C4-2B (cell line): ENCODE results near the gene ACCS.

Experiments
- H3K27ac ChIP-seq: fragments of 450-650 bp; 2 replicates; pipeline ENCODE4 v1.5.1; 2017
- ZFX ChIP-seq: fragments of 450-650 bp; IDR thresholded peaks from 2 replicates; pipeline ENCODE4 v1.6.1; 2017
- TF ChIP-seq, protein P1 (sequence below): fragments of 450-650 bp; conservative IDR thresholded peaks from 2 replicates; pipeline ENCODE4 v1.5.1; 2017; ENCODE audit warnings: mild to moderate bottlenecking

Gene ACCS, protein sequence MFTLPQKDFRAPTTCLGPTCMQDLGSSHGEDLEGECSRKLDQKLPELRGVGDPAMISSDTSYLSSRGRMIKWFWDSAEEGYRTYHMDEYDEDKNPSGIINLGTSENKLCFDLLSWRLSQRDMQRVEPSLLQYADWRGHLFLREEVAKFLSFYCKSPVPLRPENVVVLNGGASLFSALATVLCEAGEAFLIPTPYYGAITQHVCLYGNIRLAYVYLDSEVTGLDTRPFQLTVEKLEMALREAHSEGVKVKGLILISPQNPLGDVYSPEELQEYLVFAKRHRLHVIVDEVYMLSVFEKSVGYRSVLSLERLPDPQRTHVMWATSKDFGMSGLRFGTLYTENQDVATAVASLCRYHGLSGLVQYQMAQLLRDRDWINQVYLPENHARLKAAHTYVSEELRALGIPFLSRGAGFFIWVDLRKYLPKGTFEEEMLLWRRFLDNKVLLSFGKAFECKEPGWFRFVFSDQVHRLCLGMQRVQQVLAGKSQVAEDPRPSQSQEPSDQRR

DNA sequence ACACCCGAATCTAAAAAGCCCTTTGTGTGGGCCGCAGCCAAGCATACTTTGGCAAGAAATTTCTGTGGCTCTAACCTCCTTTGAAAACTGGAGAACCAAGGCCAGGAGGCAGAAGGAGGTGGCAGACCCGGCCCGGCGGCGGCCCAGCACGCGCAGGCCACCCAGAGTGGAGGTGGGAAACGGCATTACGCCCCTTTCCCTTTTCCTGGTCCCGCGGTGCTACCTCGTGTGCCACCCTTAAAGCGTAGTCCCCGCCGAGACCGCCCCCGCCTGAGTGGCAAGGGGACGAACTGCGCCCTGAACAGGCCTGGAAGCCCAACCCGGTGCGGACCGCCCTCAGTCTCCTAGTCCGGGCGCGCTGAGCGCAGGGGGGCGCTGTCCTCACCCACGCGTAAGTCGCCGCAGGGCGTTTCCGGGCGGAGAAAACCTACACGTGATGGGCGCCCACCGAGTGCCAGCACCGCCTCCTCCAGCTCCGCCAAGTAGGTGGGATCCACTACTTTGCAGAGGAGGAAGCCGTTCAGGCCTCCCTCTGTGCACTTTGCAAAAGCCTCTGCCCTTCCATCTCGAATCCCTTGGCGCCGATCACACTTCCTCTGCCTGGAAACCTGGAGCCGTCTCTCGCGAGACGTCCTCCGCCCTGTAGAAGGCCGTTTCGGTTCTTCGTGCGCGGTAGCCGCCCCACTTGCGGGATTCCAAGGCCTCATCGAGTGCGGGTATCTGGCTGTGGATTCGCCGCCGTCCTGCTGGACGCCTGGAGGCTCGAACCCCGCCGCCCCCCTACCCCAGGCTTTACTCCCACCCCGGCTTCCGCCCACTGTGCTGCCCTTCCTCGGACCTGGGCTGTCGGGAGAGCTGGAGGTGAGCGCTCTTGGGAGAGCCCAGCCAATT lies at the start of gene ACCS:
ACCS (plus strand) TSS at position 430 of the 891 bp plus-strand sequence. CDS start 1,358 bp downstream, outside the sequence.
- H3K27ac ChIP-seq = no peak within 1 kb of the TSS

DNA sequence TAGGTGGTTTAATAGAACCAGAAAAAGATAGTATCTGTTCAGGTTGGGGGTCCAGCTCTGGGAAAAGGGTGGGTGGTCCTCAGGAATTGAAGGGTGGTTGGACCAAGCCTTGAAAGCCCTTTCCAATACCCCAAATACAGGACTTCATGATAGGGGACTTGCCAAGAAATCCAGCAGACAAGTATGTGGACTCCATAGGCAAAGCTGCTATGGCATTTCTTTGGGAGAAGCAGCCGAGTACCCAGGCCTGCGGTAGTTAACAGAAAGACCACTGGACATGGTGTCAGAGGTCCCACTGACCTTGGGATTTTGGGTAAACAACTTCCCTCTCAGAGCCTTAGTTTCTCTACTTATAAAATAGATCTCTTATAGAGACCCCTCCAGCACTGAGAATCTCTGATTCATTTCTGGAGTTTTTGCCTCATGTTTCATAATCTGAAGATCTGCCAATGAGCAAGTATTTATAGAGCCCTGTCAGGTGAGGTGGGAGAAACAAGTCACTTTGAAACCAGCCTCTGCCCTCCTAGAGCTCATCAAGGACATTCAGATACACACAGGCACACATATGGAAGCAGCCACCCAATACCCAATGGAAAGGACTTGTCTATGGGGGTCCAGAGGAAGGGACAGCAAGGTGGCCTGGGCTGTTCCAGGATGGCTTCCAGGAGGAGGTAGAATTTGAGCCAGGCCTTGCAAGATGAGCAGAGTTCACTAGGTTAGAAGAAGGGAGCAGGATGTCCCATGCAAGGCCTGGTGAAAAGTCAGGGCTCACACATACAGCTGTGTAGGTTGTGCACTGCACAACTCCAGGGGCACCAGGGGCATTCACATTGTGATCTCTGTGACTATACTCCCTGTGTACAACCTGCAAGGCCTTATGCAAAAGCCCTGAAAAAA lies 49.3 kb upstream of the ACCS start:
- TF ChIP-seq, protein P1, sequence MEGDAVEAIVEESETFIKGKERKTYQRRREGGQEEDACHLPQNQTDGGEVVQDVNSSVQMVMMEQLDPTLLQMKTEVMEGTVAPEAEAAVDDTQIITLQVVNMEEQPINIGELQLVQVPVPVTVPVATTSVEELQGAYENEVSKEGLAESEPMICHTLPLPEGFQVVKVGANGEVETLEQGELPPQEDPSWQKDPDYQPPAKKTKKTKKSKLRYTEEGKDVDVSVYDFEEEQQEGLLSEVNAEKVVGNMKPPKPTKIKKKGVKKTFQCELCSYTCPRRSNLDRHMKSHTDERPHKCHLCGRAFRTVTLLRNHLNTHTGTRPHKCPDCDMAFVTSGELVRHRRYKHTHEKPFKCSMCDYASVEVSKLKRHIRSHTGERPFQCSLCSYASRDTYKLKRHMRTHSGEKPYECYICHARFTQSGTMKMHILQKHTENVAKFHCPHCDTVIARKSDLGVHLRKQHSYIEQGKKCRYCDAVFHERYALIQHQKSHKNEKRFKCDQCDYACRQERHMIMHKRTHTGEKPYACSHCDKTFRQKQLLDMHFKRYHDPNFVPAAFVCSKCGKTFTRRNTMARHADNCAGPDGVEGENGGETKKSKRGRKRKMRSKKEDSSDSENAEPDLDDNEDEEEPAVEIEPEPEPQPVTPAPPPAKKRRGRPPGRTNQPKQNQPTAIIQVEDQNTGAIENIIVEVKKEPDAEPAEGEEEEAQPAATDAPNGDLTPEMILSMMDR = no peak
- TF ChIP-seq ZFX = no peak
- no peak overlapping the region for H3K27ac ChIP-seq

More for the DNA sequence above, at the start of gene ACCS:
- TF ChIP-seq, protein P1 = no peak
- no peak for TF ChIP-seq ZFX

DNA sequence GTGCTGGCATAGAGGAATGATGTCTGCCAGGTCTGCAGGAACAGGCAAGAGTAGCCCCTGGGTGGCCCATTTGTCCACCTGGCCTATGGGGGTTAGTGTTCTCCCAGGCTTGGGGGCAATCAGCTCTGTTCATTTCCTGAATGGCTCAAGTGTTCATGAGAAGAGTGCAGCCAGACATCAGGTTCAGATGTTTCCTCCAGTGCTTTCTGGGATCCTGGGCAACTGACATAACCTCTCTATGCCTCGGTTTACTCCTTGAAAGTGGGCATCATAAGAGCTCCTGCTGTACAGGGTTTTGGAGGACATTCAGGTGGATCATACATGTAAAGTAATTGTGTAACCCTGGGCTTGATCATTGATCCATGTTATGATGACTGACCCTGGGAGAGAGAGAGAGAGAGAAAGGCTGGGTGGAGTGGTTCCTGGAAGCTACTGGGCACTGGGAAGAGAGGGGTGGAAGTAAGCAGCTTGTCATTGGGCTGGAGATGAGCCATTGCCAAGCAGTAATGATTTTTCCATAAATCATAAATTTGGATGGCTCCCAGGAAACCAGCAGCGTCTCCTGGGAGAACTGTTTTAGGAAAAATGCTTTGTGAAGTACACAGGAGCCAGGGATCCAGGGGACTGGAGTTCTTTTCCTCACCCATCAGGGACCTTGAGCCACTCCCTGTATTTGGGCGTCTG lies 48.5 kb upstream of the ACCS start:
- no peak for TF ChIP-seq ZFX
- TF ChIP-seq, protein P1 = no peak
- 0 out of 2 replicates have a peak overlapping the region, but pooled peaks have one; percentile 5 for H3K27ac ChIP-seq

DNA sequence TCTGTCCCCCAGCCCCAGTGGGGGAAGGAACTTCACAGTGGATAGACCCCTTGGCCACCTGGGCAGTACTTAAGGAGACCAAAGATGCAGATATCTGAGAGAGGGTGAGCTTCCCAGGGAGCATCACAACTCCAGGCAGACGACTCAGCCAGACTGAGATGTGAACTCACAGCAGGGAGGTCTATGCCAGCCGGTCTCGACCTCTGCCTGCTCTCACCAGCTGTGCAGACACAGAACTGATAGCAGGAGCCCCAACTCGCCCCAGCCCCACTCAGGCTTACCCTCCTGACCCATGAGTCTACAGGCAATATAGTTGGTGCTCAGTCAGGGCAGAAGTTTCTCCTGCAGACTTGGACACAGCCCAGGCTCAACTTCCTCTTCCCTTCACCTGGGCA lies 47.9 kb upstream of the ACCS start:
- TF ChIP-seq ZFX = no peak
- TF ChIP-seq, protein P1 = no peak
- H3K27ac ChIP-seq = 0 out of 2 replicates have a peak overlapping the region, but pooled peaks have one; percentile 5

DNA sequence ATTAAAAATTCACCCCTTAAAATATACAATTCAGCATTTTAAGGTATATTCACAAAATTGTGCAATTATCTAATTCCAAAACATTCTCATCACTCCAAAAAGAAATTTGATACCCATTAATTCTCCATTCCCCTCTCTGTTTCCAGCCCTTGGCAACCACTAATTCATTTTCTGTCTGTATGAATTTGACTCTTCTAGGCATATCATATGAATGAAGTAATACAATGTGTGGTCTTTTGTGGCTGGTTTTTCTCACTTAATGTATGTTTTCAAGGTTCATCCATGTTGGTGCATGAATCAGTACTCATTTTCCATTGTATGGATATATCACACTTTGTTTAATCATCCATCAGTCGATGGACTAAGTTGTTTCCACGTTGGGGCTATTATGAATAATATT lies 47.2 kb upstream of the ACCS start:
- H3K27ac ChIP-seq = no peak overlapping the region
- TF ChIP-seq, protein P1 = no peak
- no peak for TF ChIP-seq ZFX

DNA sequence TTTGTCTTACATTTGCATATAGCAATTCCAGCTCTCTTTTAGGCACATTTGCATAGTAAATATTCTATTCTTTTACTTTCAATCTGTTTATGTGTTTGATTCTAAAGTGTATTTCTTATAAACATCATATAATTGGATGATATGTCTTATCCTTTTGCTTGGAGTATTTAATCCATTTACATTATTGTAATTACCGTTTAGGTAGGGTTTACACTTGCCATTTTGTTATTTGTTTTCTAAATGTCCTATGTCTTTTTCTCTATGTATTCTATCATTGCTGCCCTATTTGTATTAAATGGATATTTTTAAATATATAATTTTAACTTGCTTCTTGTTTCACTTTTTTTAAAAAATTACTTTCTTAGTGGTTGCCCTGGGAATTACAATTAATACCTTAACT lies 41.1 kb upstream of the ACCS start:
- no peak overlapping the region for H3K27ac ChIP-seq
- TF ChIP-seq, protein P1 = no peak
- no peak for TF ChIP-seq ZFX
